Measurements from ENCODE around the gene SCGB3A2. TPM values are rescaled to one million over a fixed set of nuclear protein-coding genes. Genes with fewer than 3 reads are reported as not detected.

The SCGB3A2 gene
- total and polyA plus RNA-seq, 2 donors (not counting 1 experiment from before 2014, with no cell fraction given) = not detected

DNA sequence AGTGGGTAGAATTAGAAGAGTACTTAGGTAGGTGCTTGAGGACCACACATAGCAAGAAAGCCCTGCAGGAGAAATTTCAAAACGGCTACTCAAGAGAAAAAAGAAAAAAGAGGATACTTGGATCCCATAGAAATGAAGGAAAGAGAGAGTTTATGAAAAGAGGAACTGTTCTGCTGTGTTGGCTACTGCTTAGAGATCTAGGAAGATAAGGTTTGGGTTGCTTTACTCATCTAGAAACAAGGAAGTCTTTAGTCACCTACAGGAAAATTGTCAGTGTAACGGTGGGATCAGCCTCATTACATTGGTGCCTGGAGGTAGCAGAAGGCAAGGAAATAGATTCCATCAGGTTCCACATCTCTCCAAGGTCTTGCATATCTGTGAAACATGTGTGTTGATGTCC is 42.6 kb downstream of the SCGB3A2 start:
- no peaks in the 10 kb centered on the region for H3K79me2 ChIP-seq (ENCODE audit: control insufficient read depth, insufficient read depth, low read length)
- ChIA-PET CTCF (no interaction called here), POLR2A (no interaction called here)
- H3K27me3 ChIP-seq (replicated peaks in 1 of 4; ENCODE audit: control extremely low read depth in 1 of 4, control insufficient read depth in 3 of 4, insufficient read depth in 4 of 4, low read length in 3 of 4) = no peaks in the 10 kb centered on the region
- no peak for ATAC-seq (ENCODE audit: low read depth)
- H3K4me1 ChIP-seq (ENCODE audit: control insufficient read depth in 2 of 2, insufficient read depth in 2 of 2, low read length in 2 of 2) = no peaks in the 10 kb centered on the region
- no peaks in the 10 kb centered on the region for H3K4me1 Mint-ChIP-seq
- no peak overlapping the region for H3K4me3 Mint-ChIP-seq
- TF ChIP-seq CTCF (IDR thresholded peaks at IDR 0.05) (no peak), EZH2 (IDR thresholded peaks at IDR 0.05; ENCODE audit: borderline replicate concordance, insufficient read depth, low read depth, low read length, poor library complexity, severe bottlenecking) (no peak)
- no peak for DNase-seq
- no peaks in the 10 kb centered on the region for H3K36me3 ChIP-seq (replicated peaks in 1 of 2; ENCODE audit: control extremely low read depth in 1 of 2, control insufficient read depth in 1 of 2, extremely low read depth in 1 of 2, insufficient read depth in 2 of 2, low read length in 1 of 2)
- no peaks in the 10 kb centered on the region for H3K9me3 Mint-ChIP-seq (ENCODE audit: insufficient read depth)
- no peak overlapping the region for H3K9ac ChIP-seq (ENCODE audit: low read length)
- H4K20me1 ChIP-seq (ENCODE audit: control insufficient read depth, insufficient read depth, low read length, poor library complexity, severe bottlenecking) = no peaks in the 10 kb centered on the region
- 18% methylated on average over 2 of the region's 2 CpGs for WGBS (ENCODE audit: insufficient coverage)
- H3K27ac Mint-ChIP-seq = no peak overlapping the region
- H3K9me3 ChIP-seq (ENCODE audit: control extremely low read depth in 1 of 3, control insufficient read depth in 2 of 3, insufficient read depth in 1 of 3, low read length in 2 of 3) = no peaks in the 10 kb centered on the region
- H3K27ac ChIP-seq (ENCODE audit: low read length in 2 of 2) = no peak overlapping the region
- H3K4me3 ChIP-seq (ENCODE audit: control extremely low read depth in 1 of 5, extremely low read depth in 1 of 5, insufficient read depth in 1 of 5, low read depth in 2 of 5, low read length in 4 of 5) = no peak overlapping the region
- no peak overlapping the region for H3K4me2 ChIP-seq (replicated peaks; ENCODE audit: low read depth, low read length, poor library complexity, severe bottlenecking)
- H3K27me3 Mint-ChIP-seq = no peaks in the 10 kb centered on the region
- no peak overlapping the region for H2AFZ ChIP-seq (ENCODE audit: insufficient read depth, low read depth, low read length, poor library complexity, severe bottlenecking)
- intact Hi-C loops (cut with micrococcal nuclease) = no loop called here

DNA sequence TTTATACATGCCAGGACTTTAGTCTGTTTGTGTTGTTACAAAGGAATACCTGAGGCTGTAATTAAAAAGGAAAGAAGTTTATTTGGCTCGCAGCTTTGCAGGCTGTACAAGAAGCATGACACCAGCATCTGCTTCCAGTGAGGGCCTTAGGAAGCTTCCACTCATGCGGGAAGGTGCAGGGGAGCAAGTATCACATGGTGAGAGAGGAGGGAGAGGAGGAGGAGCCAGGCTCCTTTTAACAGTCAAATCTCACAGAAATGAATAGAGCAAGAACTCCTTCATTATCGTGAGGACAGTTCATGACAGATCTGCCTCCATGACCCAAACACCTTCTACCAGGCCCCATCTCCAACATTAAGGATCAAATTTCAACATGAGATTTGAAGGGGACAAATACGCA is 46.5 kb downstream of the SCGB3A2 start:
- H3K79me2 ChIP-seq (ENCODE audit: control insufficient read depth, insufficient read depth, low read length) = no peaks in the 10 kb centered on the region
- 81% methylated on average over 2 of the region's 4 CpGs for WGBS (ENCODE audit: insufficient coverage)
- Mint-ChIP-seq H3K4me3 (no peak overlapping the region), H3K4me1 (no peaks in the 10 kb centered on the region), H3K27ac (no peak overlapping the region), H3K9me3 (ENCODE audit: insufficient read depth) (no peaks in the 10 kb centered on the region), H3K27me3 (peaks cover 4% of the 10 kb centered on the region)
- no peak overlapping the region for H3K4me2 ChIP-seq (replicated peaks; ENCODE audit: low read depth, low read length, poor library complexity, severe bottlenecking)
- ChIA-PET CTCF (no interaction called here), POLR2A (no interaction called here)
- ATAC-seq (ENCODE audit: low read depth) = no peak
- H3K9me3 ChIP-seq (ENCODE audit: control extremely low read depth in 1 of 3, control insufficient read depth in 2 of 3, insufficient read depth in 1 of 3, low read length in 2 of 3) = no peaks in the 10 kb centered on the region
- no peaks in the 10 kb centered on the region for H4K20me1 ChIP-seq (ENCODE audit: control insufficient read depth, insufficient read depth, low read length, poor library complexity, severe bottlenecking)
- H3K27ac ChIP-seq (ENCODE audit: low read length in 2 of 2) = no peak overlapping the region
- no peaks in the 10 kb centered on the region for H3K4me1 ChIP-seq (ENCODE audit: control insufficient read depth in 2 of 2, insufficient read depth in 2 of 2, low read length in 2 of 2)
- intact Hi-C loops (cut with micrococcal nuclease) = no loop called here
- no peak for DNase-seq
- no peaks in the 10 kb centered on the region for H3K36me3 ChIP-seq (replicated peaks in 1 of 2; ENCODE audit: control extremely low read depth in 1 of 2, control insufficient read depth in 1 of 2, extremely low read depth in 1 of 2, insufficient read depth in 2 of 2, low read length in 1 of 2)
- no peak overlapping the region for H3K4me3 ChIP-seq (ENCODE audit: control extremely low read depth in 1 of 5, extremely low read depth in 1 of 5, insufficient read depth in 1 of 5, low read depth in 2 of 5, low read length in 4 of 5)
- no peak overlapping the region for H2AFZ ChIP-seq (ENCODE audit: insufficient read depth, low read depth, low read length, poor library complexity, severe bottlenecking)
- no peak overlapping the region for H3K9ac ChIP-seq (ENCODE audit: low read length)
- no peak for TF ChIP-seq CTCF (IDR thresholded peaks at IDR 0.05)
- no peak for TF ChIP-seq EZH2 (IDR thresholded peaks at IDR 0.05; ENCODE audit: borderline replicate concordance, insufficient read depth, low read depth, low read length, poor library complexity, severe bottlenecking)
- no peaks in the 10 kb centered on the region for H3K27me3 ChIP-seq (replicated peaks in 1 of 4; ENCODE audit: control extremely low read depth in 1 of 4, control insufficient read depth in 3 of 4, insufficient read depth in 4 of 4, low read length in 3 of 4)

All from B cell (primary cell).